SK-N-MC (cell line): Measurements from ENCODE around the gene PLXNA4.

ENCODE experiments used
- EZH2 ChIP-seq: fragments of 200-600 bp; sonication (generic); IDR thresholded peaks from one replicate; pipeline ENCODE4 v1.6.1; 2017; ENCODE audit warnings: antibody characterized with exemption
- FOXP2 ChIP-seq: optimal IDR thresholded peaks from 2 replicates; pipeline ENCODE3; 2011; ENCODE audit warnings: mild to moderate bottlenecking, moderate library complexity; ENCODE audit not compliant: insufficient read depth; ENCODE audit errors: extremely low read length, control extremely low read depth
- POLR2AphosphoS5 ChIP-seq: IDR thresholded peaks from 2 replicates; pipeline ENCODE4 v1.6.1; 2012; ENCODE audit warnings: mild to moderate bottlenecking, low read depth, low read length, borderline replicate concordance

DNA sequence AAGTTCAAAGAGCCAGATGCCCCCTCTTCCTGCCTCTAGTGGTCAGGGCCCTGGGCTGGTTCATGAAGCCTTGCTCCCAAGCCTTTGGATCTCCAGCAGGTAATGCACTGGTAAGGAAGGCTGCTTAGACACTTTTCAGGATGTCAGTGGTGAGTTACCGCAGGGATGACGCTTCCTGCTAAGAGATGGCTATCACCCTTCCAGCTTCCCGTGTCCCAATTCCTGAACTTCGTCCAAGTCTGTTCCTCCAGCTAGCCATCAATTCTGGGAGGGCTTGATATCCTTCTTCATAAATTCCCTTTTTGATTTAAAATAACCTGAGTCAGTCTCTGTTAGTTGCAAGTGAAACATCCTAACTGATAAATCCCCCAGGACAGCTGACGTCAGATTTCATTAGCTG, 221.2 kb downstream of the PLXNA4 start:
- TF ChIP-seq POLR2AphosphoS5 (no peak), FOXP2 (no peak), EZH2 (no peak)
